SK-N-MC (cell line): Measurements from ENCODE around the gene MYO15A.

Experiments used
- DNase-seq: peaks from one replicate; pipeline ENCODE4 v3.0.0-alpha.2; 2011; ENCODE audit warnings: low read depth, low spot score
- H3K27ac ChIP-seq: fragments of 200-600 bp; sonication (generic); 2 replicates; pipeline ENCODE4 v1.5.1; 2016; ENCODE audit warnings: mixed run types
- H3K36me3 ChIP-seq: fragments of 200-600 bp; sonication (generic); 2 replicates; pipeline ENCODE4 v1.6.1; 2017; ENCODE audit warnings: antibody characterized with exemption, low read length, mixed read lengths; ENCODE audit not compliant: insufficient read depth
- H3K4me3 ChIP-seq: fragments of 200-600 bp; sonication (generic); 2 replicates; pipeline ENCODE4 v1.5.1; 2016
- H3K9ac ChIP-seq: fragments of 200-600 bp; sonication (generic); 2 replicates; pipeline ENCODE4 v1.8.0; 2017; ENCODE audit warnings: mixed run types, mixed read lengths; ENCODE audit not compliant: insufficient read length
- H3K9me3 ChIP-seq: fragments of 200-600 bp; sonication (generic); 2 replicates; pipeline ENCODE4 v1.6.1; 2017; ENCODE audit warnings: low read depth, mild to moderate bottlenecking, antibody characterized with exemption, low read length, moderate library complexity, mixed read lengths
- EZH2 ChIP-seq: fragments of 200-600 bp; sonication (generic); IDR thresholded peaks from one replicate; pipeline ENCODE4 v1.6.1; 2017; ENCODE audit warnings: antibody characterized with exemption
- FOXP2 ChIP-seq: optimal IDR thresholded peaks from 2 replicates; pipeline ENCODE3; 2011; ENCODE audit warnings: mild to moderate bottlenecking, moderate library complexity; ENCODE audit not compliant: insufficient read depth; ENCODE audit errors: extremely low read length, control extremely low read depth
- POLR2AphosphoS5 ChIP-seq: IDR thresholded peaks from 2 replicates; pipeline ENCODE4 v1.6.1; 2012; ENCODE audit warnings: mild to moderate bottlenecking, low read depth, low read length, borderline replicate concordance

Gene MYO15A

GRCh38 chr17:18167421-18167820 lies 58.9 kb downstream of the MYO15A start:
- TF ChIP-seq EZH2: no peak
- no peak for TF ChIP-seq FOXP2
- no peak for TF ChIP-seq POLR2AphosphoS5
- no peak overlapping the region for H3K27ac ChIP-seq
- no peak overlapping the region for H3K4me3 ChIP-seq
- no peaks in the 10 kb centered on the region for H3K36me3 ChIP-seq
- DNase-seq: no peak
- no peak overlapping the region for H3K9ac ChIP-seq
- H3K9me3 ChIP-seq: no peaks in the 10 kb centered on the region

- DNase-seq: no peak
- no peak overlapping the region for H3K9ac ChIP-seq
- no peaks in the 10 kb centered on the region for H3K9me3 ChIP-seq
- H3K36me3 ChIP-seq: no peaks in the 10 kb centered on the region
- no peak overlapping the region for H3K4me3 ChIP-seq
- TF ChIP-seq FOXP2 (no peak), EZH2 (no peak)
- H3K27ac ChIP-seq: no peak overlapping the region
These were observed 64.1 kb downstream of the MYO15A start for GRCh38 chr17:18172531-18173278.

GRCh38 chr17:18173740-18174139 lies 65.2 kb downstream of the MYO15A start:
- TF ChIP-seq POLR2AphosphoS5: no peak
- TF ChIP-seq FOXP2: no peak
- no peak for TF ChIP-seq EZH2
- H3K9me3 ChIP-seq: no peaks in the 10 kb centered on the region
- no peak overlapping the region for H3K4me3 ChIP-seq
- no peak for DNase-seq
- no peak overlapping the region for H3K27ac ChIP-seq
- no peaks in the 10 kb centered on the region for H3K36me3 ChIP-seq
- H3K9ac ChIP-seq: no peak overlapping the region

- Histone ChIP-seq H3K9me3 (no peaks in the 10 kb centered on the region), H3K27ac (no peak overlapping the region), H3K9ac (no peak overlapping the region), H3K36me3 (no peaks in the 10 kb centered on the region), H3K4me3 (no peak overlapping the region)
- DNase-seq: no peak
- no peak for TF ChIP-seq EZH2
These were observed 67.6 kb downstream of the MYO15A start for GRCh38 chr17:18176176-18176575.

GRCh38 chr17:18177133-18177532 lies 68.6 kb downstream of the MYO15A start:
- TF ChIP-seq FOXP2 (no peak), EZH2 (no peak), POLR2AphosphoS5 (no peak)

GRCh38 chr17:18177722-18178121 lies 69.2 kb downstream of the MYO15A start:
- no peak overlapping the region for H3K4me3 ChIP-seq
- H3K27ac ChIP-seq: no peak overlapping the region

More at GRCh38 chr17:18177133-18177532, 68.6 kb downstream of the MYO15A start:
- Histone ChIP-seq H3K4me3 (no peak overlapping the region), H3K9ac (no peak overlapping the region), H3K9me3 (no peaks in the 10 kb centered on the region), H3K36me3 (no peaks in the 10 kb centered on the region), H3K27ac (no peak overlapping the region)
- no peak for DNase-seq

GRCh38 chr17:18179196-18179595 lies 70.6 kb downstream of the MYO15A start:
- Histone ChIP-seq H3K27ac (no peak overlapping the region), H3K9ac (no peak overlapping the region), H3K4me3 (no peak overlapping the region), H3K36me3 (no peaks in the 10 kb centered on the region), H3K9me3 (no peaks in the 10 kb centered on the region)
- no peak for DNase-seq
- TF ChIP-seq FOXP2 (no peak), EZH2 (no peak), POLR2AphosphoS5 (no peak)

More at GRCh38 chr17:18177722-18178121, 69.2 kb downstream of the MYO15A start:
- no peaks in the 10 kb centered on the region for H3K36me3 ChIP-seq
- H3K9me3 ChIP-seq: no peaks in the 10 kb centered on the region
- no peak for TF ChIP-seq EZH2
- TF ChIP-seq FOXP2: no peak
- TF ChIP-seq POLR2AphosphoS5: no peak
- H3K9ac ChIP-seq: no peak overlapping the region
- no peak for DNase-seq

GRCh38 chr17:18179804-18180203 lies 71.2 kb downstream of the MYO15A start:
- no peak for TF ChIP-seq EZH2
- no peak for TF ChIP-seq POLR2AphosphoS5
- no peak for TF ChIP-seq FOXP2
- Histone ChIP-seq H3K27ac (no peak overlapping the region), H3K36me3 (no peaks in the 10 kb centered on the region), H3K4me3 (no peak overlapping the region), H3K9ac (no peak overlapping the region), H3K9me3 (no peaks in the 10 kb centered on the region)
- DNase-seq: no peak

GRCh38 chr17:18181358-18181757 lies 72.8 kb downstream of the MYO15A start:
- H3K27ac ChIP-seq: no peak overlapping the region
- no peak overlapping the region for H3K4me3 ChIP-seq
- no peak overlapping the region for H3K9ac ChIP-seq
- no peak for DNase-seq
- TF ChIP-seq FOXP2 (no peak), POLR2AphosphoS5 (no peak)
- H3K9me3 ChIP-seq: no peaks in the 10 kb centered on the region
- H3K36me3 ChIP-seq: no peaks in the 10 kb centered on the region
